ENCODE measurements around the gene EHD4. TPM values are rescaled to one million over a fixed set of nuclear protein-coding genes. Genes with fewer than 3 reads are reported as not detected.

The EHD4 gene
- total RNA-seq, 1 donor from 2014 or later = 39.7 TPM

- DNase-seq (ENCODE audit: low spot score) = no peak
These were observed 76.4 kb downstream of the EHD4 start for GRCh38 chr15:41895957-41896356.

- no peak for DNase-seq (ENCODE audit: low spot score)
These were observed 76.9 kb downstream of the EHD4 start for GRCh38 chr15:41895491-41895890.

- DNase-seq (ENCODE audit: low spot score) = peak; percentile 80
These were observed 77.4 kb downstream of the EHD4 start for GRCh38 chr15:41894791-41895463.

GRCh38 chr15:41894251-41894790 lies 78.0 kb downstream of the EHD4 start:
- DNase-seq (ENCODE audit: low spot score) = no peak

- no peak for DNase-seq (ENCODE audit: low spot score)
These were observed 78.7 kb downstream of the EHD4 start, which contains the start of gene SPTBN5 for GRCh38 chr15:41893422-41894250. SPTBN5 (minus strand) TSS chr15:41894053; CDS start chr15:41893497, 556 bp downstream.

GRCh38 chr15:41892621-41893421 lies 79.5 kb downstream of the EHD4 start:
- DNase-seq (ENCODE audit: low spot score) = peak; percentile 81

- no peak for DNase-seq (ENCODE audit: low spot score)
These were observed 80.4 kb downstream of the EHD4 start for GRCh38 chr15:41891946-41892345.

- peak; percentile 40 for DNase-seq (ENCODE audit: low spot score)
These were observed 81.1 kb downstream of the EHD4 start for GRCh38 chr15:41891226-41891625.

GRCh38 chr15:41890050-41890690 lies 82.2 kb downstream of the EHD4 start:
- DNase-seq (ENCODE audit: low spot score) = no peak

- no peak for DNase-seq (ENCODE audit: low spot score)
These were observed 83.6 kb downstream of the EHD4 start for GRCh38 chr15:41888662-41889253.

GRCh38 chr15:41887893-41888292 lies 84.5 kb downstream of the EHD4 start:
- DNase-seq (ENCODE audit: low spot score) = no peak

GRCh38 chr15:41887161-41887560 lies 85.2 kb downstream of the EHD4 start:
- DNase-seq (ENCODE audit: low spot score) = no peak

- DNase-seq (ENCODE audit: low spot score) = no peak
These were observed 85.6 kb downstream of the EHD4 start for GRCh38 chr15:41886741-41887140.

GRCh38 chr15:41885841-41886240 lies 86.5 kb downstream of the EHD4 start:
- no peak for DNase-seq (ENCODE audit: low spot score)

- DNase-seq (ENCODE audit: low spot score) = no peak
These were observed 87.0 kb downstream of the EHD4 start for GRCh38 chr15:41885321-41885720.

- DNase-seq (ENCODE audit: low spot score) = no peak
These were observed 87.9 kb downstream of the EHD4 start for GRCh38 chr15:41884458-41884857.

- DNase-seq (ENCODE audit: low spot score) = no peak
These were observed 88.9 kb downstream of the EHD4 start for GRCh38 chr15:41883484-41883825.

GRCh38 chr15:41882689-41883483 lies 89.5 kb downstream of the EHD4 start:
- no peak for DNase-seq (ENCODE audit: low spot score)

GRCh38 chr15:41881920-41882688 lies 90.3 kb downstream of the EHD4 start:
- no peak for DNase-seq (ENCODE audit: low spot score)

GRCh38 chr15:41881550-41881919 lies 90.8 kb downstream of the EHD4 start:
- no peak for DNase-seq (ENCODE audit: low spot score)
